Inferior parietal cortex (tissue), 1 donor: ENCODE data around the gene SP140.
A peak's percentile ranks its signal among the peaks of the same experiment; 100 is the strongest.
"Not testable (repeated sequence)": the region's sequence is repeated elsewhere in the genome, so short reads cannot be mapped to it uniquely, and the experiment has no call there.

ENCODE experiments used
- DNase-seq: peaks from one replicate; pipeline ENCODE4 v3.0.0-alpha.2; 2016; ENCODE audit errors: extremely low spot score

The SP140 gene

DNA sequence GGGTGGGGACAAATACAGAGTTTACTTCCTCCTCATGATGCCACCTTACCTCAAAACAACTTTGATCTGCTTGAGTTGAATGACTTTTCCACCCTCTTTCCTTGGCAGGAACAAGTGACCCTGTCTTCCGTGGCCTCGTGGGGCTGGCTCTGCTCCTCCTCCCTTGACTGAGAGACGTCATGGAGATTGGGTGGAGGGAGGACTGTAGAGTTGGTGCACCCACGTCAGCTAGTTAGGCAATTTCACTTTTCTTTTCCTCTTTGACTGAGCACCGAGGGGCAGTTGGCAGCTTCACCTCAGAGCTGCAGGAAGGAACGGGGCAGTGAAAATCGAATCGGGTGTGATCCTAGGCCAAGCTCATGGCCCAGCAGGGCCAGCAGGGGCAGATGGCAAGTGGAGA lies at the start of gene SP140:
TSS of gene SP140 (plus strand) at position 251 of the 400 bp plus-strand sequence. CDS start at position 360, 109 bp downstream.
- DNase-seq: peak; percentile 3

DNA sequence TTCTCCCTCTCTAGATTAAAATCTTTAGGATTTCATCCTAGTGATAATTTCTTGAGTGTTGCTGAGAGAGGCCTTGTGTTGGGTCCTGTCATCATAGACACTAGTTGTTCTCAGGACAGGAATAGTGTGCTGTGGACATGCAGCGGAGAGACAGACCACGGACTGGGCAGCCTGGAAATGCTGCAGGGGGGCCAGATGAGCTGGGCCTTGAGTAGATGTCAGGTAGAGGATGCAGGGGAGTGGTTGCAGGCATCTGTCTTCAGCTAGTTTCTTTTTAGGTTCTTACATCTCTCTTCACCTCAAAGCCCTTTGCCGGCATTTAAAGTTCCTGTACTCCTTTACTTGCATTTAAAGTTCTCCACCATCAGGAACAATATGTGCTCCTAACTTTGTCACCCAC lies 48.5 kb upstream of the SP140 start:
- no peak for DNase-seq

- DNase-seq: no peak
Measured at GRCh38 chr2:230178546-230179485, 46.7 kb upstream of the SP140 start.

DNA sequence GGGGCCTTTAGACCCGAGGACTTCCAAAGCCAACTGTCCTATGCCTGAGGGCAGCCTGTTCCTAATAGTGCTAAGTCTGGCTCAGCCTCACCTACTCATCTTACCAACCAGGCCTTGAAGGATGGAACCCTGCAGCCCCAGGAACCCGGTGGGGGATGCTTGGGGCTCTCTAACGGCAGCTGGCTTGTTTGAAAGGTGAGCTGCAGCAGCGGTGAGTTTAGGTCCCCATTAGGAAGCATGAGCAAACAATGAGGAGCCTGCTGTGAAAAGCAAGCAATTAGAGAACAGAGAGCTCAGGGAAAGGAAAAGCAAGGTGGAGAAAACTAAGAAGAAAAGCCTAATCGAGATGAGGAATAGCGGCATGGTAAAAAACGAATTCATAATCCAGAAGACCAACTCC lies 45.6 kb upstream of the SP140 start:
- no peak for DNase-seq

GRCh38 chr2:230181195-230181594 lies 44.3 kb upstream of the SP140 start:
- DNase-seq: no peak

- no peak for DNase-seq
Measured at GRCh38 chr2:230184727-230185578, 40.6 kb upstream of the SP140 start.

- no peak for DNase-seq
Measured at GRCh38 chr2:230202430-230203109, 23.0 kb upstream of the SP140 start.

DNA sequence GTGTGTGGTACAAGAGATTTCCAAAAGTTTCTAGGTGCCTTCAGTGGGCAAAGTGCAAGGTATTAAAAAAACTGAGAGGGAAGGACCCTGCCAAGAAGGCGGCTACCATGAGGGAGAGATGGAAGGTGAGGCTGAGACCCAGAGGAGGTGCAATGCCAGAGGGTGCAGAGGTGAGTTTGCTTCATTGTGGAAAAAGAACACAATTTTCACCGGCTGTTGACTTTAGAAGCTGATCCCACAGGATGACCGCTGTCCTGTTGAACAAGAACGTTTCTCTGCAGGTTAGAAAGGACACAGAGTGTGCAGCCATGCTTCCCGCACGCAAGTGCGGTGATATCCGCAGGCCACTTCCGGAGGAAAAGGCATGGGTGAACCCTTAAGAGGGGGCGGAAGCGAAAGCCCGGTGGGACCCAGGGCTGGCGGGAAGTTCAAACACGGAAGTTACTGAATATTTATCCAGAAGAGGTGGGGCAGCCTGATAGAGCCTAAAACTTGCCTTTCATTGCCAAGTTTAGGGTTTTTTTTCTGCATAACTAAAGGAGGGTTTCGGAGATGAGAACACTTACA lies 22.3 kb upstream of the SP140 start:
- DNase-seq: no peak

DNA sequence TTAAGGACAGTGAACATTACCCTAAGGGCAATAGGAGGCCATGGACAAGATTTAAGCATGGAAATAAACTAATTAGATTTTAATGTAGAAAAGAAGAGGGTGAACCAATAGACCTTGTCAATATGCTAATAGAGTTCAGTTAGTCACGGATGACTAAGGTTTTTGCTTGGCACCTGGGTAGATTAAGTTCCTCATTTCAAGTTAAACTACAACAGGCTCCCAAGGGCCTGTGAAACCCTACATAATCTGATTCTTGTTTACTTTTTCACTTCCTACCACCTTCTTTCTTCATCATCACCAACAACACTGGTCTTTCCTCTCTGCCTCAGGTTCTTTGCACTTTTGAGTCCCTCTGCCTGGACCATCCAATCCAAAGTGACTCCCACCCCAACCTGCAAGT lies 20.5 kb upstream of the SP140 start:
- no peak for DNase-seq

GRCh38 chr2:230205721-230206120 lies 19.8 kb upstream of the SP140 start:
- DNase-seq: no peak

DNA sequence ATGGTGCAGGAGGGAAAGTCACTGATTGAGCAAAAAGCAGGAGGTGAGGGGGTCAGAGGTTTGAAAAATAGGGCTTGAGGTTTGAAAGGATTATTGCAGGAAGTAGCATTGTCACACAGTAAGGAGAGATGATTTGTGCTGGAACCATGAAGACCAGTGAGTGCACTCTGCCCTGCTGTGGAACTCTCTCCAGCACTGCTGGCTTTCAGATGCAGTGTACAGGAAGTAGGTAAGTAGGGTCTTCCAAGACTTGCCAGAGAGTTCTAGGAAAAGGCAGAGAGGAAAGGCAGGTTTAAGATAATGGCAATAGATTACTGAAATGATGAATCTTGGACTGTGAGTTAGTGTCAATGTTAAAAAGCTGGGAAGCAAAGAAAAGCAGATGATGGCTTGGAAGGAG lies 17.0 kb upstream of the SP140 start:
- no peak for DNase-seq

GRCh38 chr2:230209422-230210051 lies 16.0 kb upstream of the SP140 start:
- no peak for DNase-seq

GRCh38 chr2:230216489-230216888 lies 9.0 kb upstream of the SP140 start:
- DNase-seq: no peak

DNA sequence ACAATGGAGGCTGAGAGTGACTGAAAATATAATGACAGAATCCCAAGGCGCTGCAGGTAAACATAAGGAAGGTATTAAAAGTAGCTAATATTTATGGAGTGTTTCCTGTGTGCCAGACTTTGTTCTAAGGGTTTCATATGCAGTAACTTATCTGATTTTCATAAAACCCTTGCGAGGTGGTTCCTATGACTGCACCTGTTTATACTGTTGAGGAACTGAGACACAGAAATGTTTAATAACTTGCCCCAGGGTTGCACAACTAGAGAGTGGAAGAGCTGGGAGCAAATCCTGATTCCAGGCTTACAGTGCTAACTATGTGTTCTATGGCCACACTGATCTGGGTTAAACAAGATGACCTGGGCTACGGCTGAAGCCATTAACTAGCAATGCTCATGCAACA lies 8.1 kb upstream of the SP140 start:
- DNase-seq: no peak

GRCh38 chr2:230218421-230218820 lies 7.1 kb upstream of the SP140 start:
- peak; percentile 9 for DNase-seq

GRCh38 chr2:230219419-230220331 lies 5.9 kb upstream of the SP140 start, which contains the start of gene SP110:
Gene SP110 (minus strand): TSS chr2:230219984. CDS start chr2:230216927, 3,057 bp downstream.
- DNase-seq: peak; percentile 62

GRCh38 chr2:230220347-230220969 lies 5.1 kb upstream of the SP140 start:
- DNase-seq: no peak

GRCh38 chr2:230221493-230221892 lies 4.0 kb upstream of the SP140 start:
- no peak for DNase-seq

- DNase-seq: not testable (repeated sequence)
Measured at GRCh38 chr2:230222829-230223228, 2.7 kb upstream of the SP140 start.

DNA sequence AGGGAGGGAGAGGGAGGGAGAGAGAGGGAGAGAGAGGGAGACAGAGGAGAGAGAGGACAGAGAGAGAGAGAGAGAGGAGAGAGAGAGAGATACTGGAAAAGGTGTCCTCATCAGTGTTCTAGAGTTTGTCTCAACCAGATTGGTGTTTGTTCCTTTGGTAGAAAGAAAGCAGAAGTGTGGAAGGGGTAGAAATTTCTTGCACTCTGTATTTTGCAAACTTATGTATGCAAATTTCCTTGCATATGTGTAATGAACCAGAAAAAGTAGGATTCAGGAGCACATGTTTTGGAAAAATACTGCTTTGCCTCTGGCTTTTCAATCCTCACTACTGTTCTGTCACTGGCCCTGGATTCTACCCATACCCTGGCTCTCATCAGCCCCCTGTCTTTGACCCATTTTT lies 1.1 kb upstream of the SP140 start:
- DNase-seq: no peak
